ENCODE results near the gene SEMA3C.

Gene SEMA3C

DNA sequence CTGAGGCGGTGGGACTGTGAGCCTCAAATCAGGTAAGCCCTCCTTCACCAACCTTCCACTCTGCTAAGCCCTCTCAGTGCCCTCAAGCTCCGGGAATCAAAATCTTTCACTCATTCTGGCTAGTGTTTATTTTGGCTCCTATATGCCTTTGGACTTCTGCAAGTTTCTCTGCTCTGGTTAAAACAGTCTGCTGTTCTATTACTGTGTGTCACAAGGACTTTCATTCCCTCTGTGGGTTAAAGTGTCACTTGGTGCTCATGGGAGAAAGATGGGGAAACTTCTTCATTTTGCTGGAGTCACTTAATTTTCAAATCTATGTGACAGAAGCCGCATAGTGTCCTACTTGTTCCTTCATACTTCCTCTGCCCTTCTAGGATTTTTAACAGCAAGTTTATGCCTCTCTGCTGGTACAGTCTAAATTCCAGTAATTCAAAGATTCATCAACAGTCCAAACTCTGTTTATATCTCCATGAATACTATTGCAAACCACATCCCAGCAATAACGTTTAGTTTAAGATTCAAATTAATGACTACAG is 219.1 kb downstream of the SEMA3C start:
- no peak overlapping the region for H3K4me2 ChIP-seq (ENCODE audit: low read length)
- no peaks in the 10 kb centered on the region for H3K36me3 ChIP-seq (ENCODE audit: control insufficient read depth, low read length)
- no peaks in the 10 kb centered on the region for H3K9me3 ChIP-seq (ENCODE audit: control insufficient read depth, insufficient read depth, low read length)
- TF ChIP-seq CTCF (IDR thresholded peaks at IDR 0.05; ENCODE audit: low read depth, low read length, poor library complexity, severe bottlenecking) (no peak), EZH2phosphoT487 (IDR thresholded peaks at IDR 0.05; ENCODE audit: borderline replicate concordance, low read length) (no peak)
- H3K4me3 ChIP-seq (ENCODE audit: low read length), result no peak overlapping the region
- H3K9me2 ChIP-seq (replicated peaks; ENCODE audit: control insufficient read depth, low read length), result no peaks in the 10 kb centered on the region
- H3K27ac ChIP-seq (ENCODE audit: low read depth, low read length), result no peak overlapping the region
- no peaks in the 10 kb centered on the region for H3K79me2 ChIP-seq (ENCODE audit: control insufficient read depth, low read length)
- no peaks in the 10 kb centered on the region for H3F3A ChIP-seq (ENCODE audit: control insufficient read depth, insufficient read depth)
- no peaks in the 10 kb centered on the region for H4K20me1 ChIP-seq (ENCODE audit: control insufficient read depth, insufficient read depth, low read depth, low read length)
- H3K27me3 ChIP-seq (ENCODE audit: control insufficient read depth, low read length), result no peaks in the 10 kb centered on the region
- peaks cover 7% of the 10 kb centered on the region for H3K4me1 ChIP-seq (ENCODE audit: control insufficient read depth, low read length)

DNA sequence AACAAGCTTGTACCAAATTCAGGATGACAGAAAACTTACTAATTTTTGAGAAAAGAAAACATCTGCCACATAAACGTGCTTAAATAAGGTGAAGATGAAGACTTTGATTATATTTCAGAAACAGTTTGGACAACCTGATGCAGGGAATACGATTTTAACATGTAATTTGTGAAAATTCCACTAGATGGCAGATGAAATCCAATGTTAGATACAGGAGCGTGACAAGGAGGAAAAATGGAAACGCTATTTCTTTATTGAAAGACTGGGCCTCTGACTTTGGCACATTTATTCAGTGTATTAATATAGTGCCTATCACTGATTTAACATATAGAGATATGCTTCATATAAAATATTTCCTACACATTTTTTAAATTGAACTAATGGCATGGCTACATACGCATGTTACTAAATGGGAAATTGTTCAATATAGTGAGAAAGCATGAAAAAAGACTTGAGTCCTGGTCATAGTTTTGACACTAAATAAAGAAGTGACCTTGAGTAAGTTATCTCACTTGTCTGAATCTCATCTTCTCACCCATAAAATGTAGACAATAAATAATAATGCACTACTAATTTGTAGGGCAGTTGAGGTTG is 219.7 kb downstream of the SEMA3C start:
- Histone ChIP-seq H3K4me3 (ENCODE audit: low read length) (no peak overlapping the region), H3K27me3 (ENCODE audit: control insufficient read depth, low read length) (no peaks in the 10 kb centered on the region), H3K4me1 (ENCODE audit: control insufficient read depth, low read length) (peaks cover 7% of the 10 kb centered on the region), H3K36me3 (ENCODE audit: control insufficient read depth, low read length) (no peaks in the 10 kb centered on the region), H3K9me3 (ENCODE audit: control insufficient read depth, insufficient read depth, low read length) (no peaks in the 10 kb centered on the region), H3K79me2 (ENCODE audit: control insufficient read depth, low read length) (no peaks in the 10 kb centered on the region), H3K27ac (ENCODE audit: low read depth, low read length) (no peak overlapping the region), H3F3A (ENCODE audit: control insufficient read depth, insufficient read depth) (no peaks in the 10 kb centered on the region), H4K20me1 (ENCODE audit: control insufficient read depth, insufficient read depth, low read depth, low read length) (no peaks in the 10 kb centered on the region), H3K4me2 (ENCODE audit: low read length) (no peak overlapping the region), H3K9me2 (replicated peaks; ENCODE audit: control insufficient read depth, low read length) (no peaks in the 10 kb centered on the region)
- TF ChIP-seq EZH2phosphoT487 (IDR thresholded peaks at IDR 0.05; ENCODE audit: borderline replicate concordance, low read length) (no peak), CTCF (IDR thresholded peaks at IDR 0.05; ENCODE audit: low read depth, low read length, poor library complexity, severe bottlenecking) (peak; percentile 69)

Measured in DOHH2 (cell line).